ENCODE results near the gene MTA1.

GRCh38 chr14:105464501-105464900 is 44.9 kb downstream of the MTA1 start:
- TF ChIP-seq CTCF (IDR thresholded peaks at IDR 0.05; ENCODE audit: low read depth, low read length, poor library complexity, severe bottlenecking) (no peak), EZH2phosphoT487 (IDR thresholded peaks at IDR 0.05; ENCODE audit: borderline replicate concordance, low read length) (no peak)
